GM12878 (cell line): ENCODE data around the gene ZNF610.

ENCODE experiments used
- CREB1 ChIP-seq: IDR thresholded peaks from 2 replicates; pipeline ENCODE4 v1.6.1; 2012; ENCODE audit warnings: low read depth, mild to moderate bottlenecking, inconsistent platforms
- CTCF ChIP-seq, 3 experiments: IDR thresholded peaks in 2 of 3; conservative IDR thresholded peaks in 1 of 3; 2 replicates each; pipeline ENCODE4 v1.5.1; 2011; ENCODE audit warnings: low read depth in 3 of 3, low read length in 3 of 3, mild to moderate bottlenecking in 3 of 3, control low read depth in 2 of 3, moderate library complexity in 2 of 3, inconsistent platforms in 1 of 3, mixed read lengths in 1 of 3; ENCODE audit not compliant: control insufficient read depth in 2 of 3, insufficient read depth in 1 of 3; ENCODE audit errors: extremely low read depth in 1 of 3
- POLR2A ChIP-seq: IDR thresholded peaks from 2 replicates; pipeline ENCODE4 v1.6.1; 2011; ENCODE audit warnings: low read depth, mild to moderate bottlenecking, low read length
- POLR2AphosphoS5 ChIP-seq: IDR thresholded peaks from 2 replicates; pipeline ENCODE4 v1.6.1; 2011; ENCODE audit warnings: mild to moderate bottlenecking, low read length, inconsistent platforms
- SMAD1 ChIP-seq: fragments of 450-650 bp; IDR thresholded peaks from 2 replicates; pipeline ENCODE4 v1.6.1; 2018; ENCODE audit warnings: mild to moderate bottlenecking, low read depth; ENCODE audit not compliant: partially characterized antibody
- SMARCA5 ChIP-seq: fragments of 450-650 bp; IDR thresholded peaks from 2 replicates; pipeline ENCODE4 v1.6.1; 2017; ENCODE audit warnings: mild to moderate bottlenecking
- YY1 ChIP-seq: IDR thresholded peaks from 2 replicates; pipeline ENCODE4 v1.6.1; 2011; ENCODE audit warnings: low read depth, mild to moderate bottlenecking, low read length

GRCh38 chr19:52345162-52345561 is 9.1 kb downstream of the ZNF610 start:
- TF ChIP-seq POLR2AphosphoS5: no peak
- TF ChIP-seq CTCF (IDR thresholded peaks at IDR 0.05 in 2 of 3, conservative IDR thresholded peaks at IDR 0.05 in 1 of 3; ENCODE audit: control insufficient read depth in 2 of 3, extremely low read depth in 1 of 3, insufficient read depth in 1 of 3, low read depth in 3 of 3, low read length in 3 of 3): no peak
- TF ChIP-seq POLR2A: no peak
- TF ChIP-seq YY1: no peak
- TF ChIP-seq CREB1: no peak
- no peak for TF ChIP-seq SMARCA5
- no peak for TF ChIP-seq SMAD1
